Endothelial cell of umbilical vein (primary cell): Measurements from ENCODE around the gene OXLD1. TPM values are rescaled to one million over a fixed set of nuclear protein-coding genes. Genes with fewer than 3 reads are reported as not detected.

Experiments used
- BruUV-seq: library from RNA; stranded (reverse); fragments of 400-500 nt; replicated peaks from 2 replicates; lab custom pipeline; 2021; lab: Mats Ljungman, UMichigan
- CTCF ChIA-PET: fragments of 300-600, 350-600 bp; sonication (Branson Sonifier 250); formaldehyde crosslinking; loops from one replicate; lab custom pipeline; 2021; ENCODE audit warnings: antibody characterized with exemption, inconsistent platforms; lab: Charles Lee
- POLR2A ChIA-PET: fragments of 300-600, 350-600 bp; sonication (Branson Sonifier 250); formaldehyde crosslinking; loops from one replicate; lab custom pipeline; 2021; ENCODE audit warnings: antibody characterized with exemption, inconsistent platforms; lab: Charles Lee
- DNase-seq: peaks from one replicate; pipeline ENCODE4 v3.0.0-alpha.2; 2011; ENCODE audit warnings: low read depth, low spot score
- FAIRE-seq: peaks from 2 replicates; lab custom pipeline; 2011; peaks lifted over from hg19 to GRCh38; lab: Jason Lieb, UNC
- H2AFZ ChIP-seq: 2 replicates; pipeline ENCODE4 v1.6.0; 2012; ENCODE audit warnings: low read depth, low read length, control low read depth, inconsistent platforms
- H3K27ac ChIP-seq: 2 replicates; pipeline ENCODE4 v1.5.1; 2011; ENCODE audit warnings: low read depth, mild to moderate bottlenecking, control low read depth, low read length, moderate library complexity; ENCODE audit not compliant: insufficient read depth
- H3K27me3 ChIP-seq, 2 experiments: 2 replicates each; pipeline versions ENCODE4 v1.6.0 to v1.6.1; 2011; ENCODE audit warnings: low read length in 2 of 2, mixed read lengths in 1 of 2; ENCODE audit not compliant: control insufficient read depth in 2 of 2, insufficient read depth in 2 of 2
- H3K36me3 ChIP-seq, 2 experiments: 2 replicates in 1 of 2; 3 replicates in 1 of 2; pipeline ENCODE4 v1.5.1; 2011; ENCODE audit warnings: low read length in 2 of 2, mild to moderate bottlenecking in 1 of 2, moderate library complexity in 1 of 2; ENCODE audit not compliant: control insufficient read depth in 2 of 2, insufficient read depth in 2 of 2; ENCODE audit errors: extremely low read depth in 1 of 2
- H3K4me1 ChIP-seq: 3 replicates; pipeline ENCODE4 v1.5.1; 2011; ENCODE audit warnings: mild to moderate bottlenecking, low read length; ENCODE audit not compliant: control insufficient read depth, insufficient read depth; ENCODE audit errors: extremely low read depth
- H3K4me2 ChIP-seq: 2 replicates; pipeline ENCODE4 v1.6.1; 2011; ENCODE audit warnings: low read length, control low read depth, mixed read lengths; ENCODE audit not compliant: insufficient read depth
- H3K4me3 ChIP-seq, 3 experiments: fragments of 200-600 bp in 1 of 3; sonication (generic), shearing (Covaris generic) in 1 of 3; replicated peaks in 1 of 3; 2 replicates each; pipeline ENCODE4 v1.5.1; 2011 to 2016; ENCODE audit warnings: control low read depth in 3 of 3, low read length in 3 of 3, mild to moderate bottlenecking in 2 of 3, inconsistent platforms in 1 of 3, low read depth in 1 of 3, moderate library complexity in 1 of 3; ENCODE audit not compliant: insufficient read depth in 1 of 3
- H3K79me2 ChIP-seq: 2 replicates; pipeline ENCODE4 v1.6.0; 2012; ENCODE audit warnings: low read length, inconsistent platforms; ENCODE audit not compliant: control insufficient read depth, insufficient read depth
- H3K9ac ChIP-seq: replicated peaks from 2 replicates; pipeline ENCODE3; 2011; ENCODE audit warnings: low read length, control low read depth; ENCODE audit not compliant: insufficient read depth; ENCODE audit errors: extremely low read depth
- H3K9me1 ChIP-seq: replicated peaks from 3 replicates; pipeline ENCODE4 v1.6.0; 2011; ENCODE audit warnings: mild to moderate bottlenecking, low read length; ENCODE audit not compliant: control insufficient read depth, insufficient read depth; ENCODE audit errors: extremely low read depth
- H3K9me3 ChIP-seq: replicated peaks from 2 replicates; pipeline ENCODE4 v1.5.1; 2012; ENCODE audit warnings: low read length, inconsistent platforms; ENCODE audit not compliant: control insufficient read depth, insufficient read depth
- H4K20me1 ChIP-seq: replicated peaks from 2 replicates; pipeline ENCODE3; 2011; ENCODE audit warnings: mild to moderate bottlenecking, low read length; ENCODE audit not compliant: control insufficient read depth, insufficient read depth; ENCODE audit errors: extremely low read depth
- FOS ChIP-seq: IDR thresholded peaks from 2 replicates; pipeline ENCODE4 v1.6.1; 2011; ENCODE audit warnings: mild to moderate bottlenecking, low read length, moderate library complexity, borderline replicate concordance; ENCODE audit not compliant: insufficient read depth
- GATA2 ChIP-seq: IDR thresholded peaks from 2 replicates; pipeline ENCODE4 v1.7.0; 2011; ENCODE audit warnings: low read depth, mild to moderate bottlenecking, moderate library complexity, mixed read lengths, low read length; ENCODE audit not compliant: insufficient read length, insufficient read depth
- JUN ChIP-seq: IDR thresholded peaks from 2 replicates; pipeline ENCODE4 v1.6.1; 2011; ENCODE audit warnings: borderline replicate concordance, low read depth; ENCODE audit not compliant: insufficient read length, insufficient read depth
- MYC ChIP-seq: IDR thresholded peaks from one replicate; pipeline ENCODE4 v1.6.1; 2011; ENCODE audit warnings: mild to moderate bottlenecking, low read depth, low read length
- POLR2A ChIP-seq: IDR thresholded peaks from 2 replicates; pipeline ENCODE4 v1.6.1; 2012; ENCODE audit warnings: low read depth, mild to moderate bottlenecking, control low read depth, low read length
- POLR2AphosphoS5 ChIP-seq: IDR thresholded peaks from 2 replicates; pipeline ENCODE4 v1.6.1; 2012; ENCODE audit warnings: low read depth, mild to moderate bottlenecking, control low read depth, low read length, moderate library complexity; ENCODE audit not compliant: insufficient read depth
- dilution Hi-C: fragments of 300-500 bp; cut with MboI; formaldehyde crosslinking; loops from one replicate; pipeline ENCODE4 v1.15.0; 2019; ENCODE audit warnings: low sequenced_read_pairs; ENCODE audit not compliant: extremely low pct_ligation_motif_present
- intact Hi-C: fragments of 100-400 bp; cut with micrococcal nuclease; formaldehyde crosslinking; loops from one replicate; pipeline ENCODE4 v1.10.0; 2022
- polyA plus RNA-seq, 4 experiments: library from polyadenylated mRNA; depleted of rRNA in 3 of 4; stranded (reverse) in 3 of 4; unstranded in 1 of 4; fragments of >200 nt; gene quantifications; 2 replicates each; pipeline versions ENCODE4 v1.2.1 to v1.2.3, GENCODE V29; 2011 to 2012; ENCODE audit warnings: missing spikeins in 1 of 4
- total RNA-seq: library from RNA; stranded (reverse); gene quantifications from 2 replicates; pipeline ENCODE4 v1.2.3, GENCODE V29; 2021
- TF ChIP-seq, protein P1 (sequence below): IDR thresholded peaks from 2 replicates; pipeline ENCODE4 v1.6.1; 2011; ENCODE audit not compliant: insufficient read depth, insufficient read length

Gene OXLD1
- total and polyA plus RNA-seq, 2 donors (not counting 3 experiments of a cell fraction or from before 2014, with no cell fraction given) = 20.1 to 35.2 TPM

DNA sequence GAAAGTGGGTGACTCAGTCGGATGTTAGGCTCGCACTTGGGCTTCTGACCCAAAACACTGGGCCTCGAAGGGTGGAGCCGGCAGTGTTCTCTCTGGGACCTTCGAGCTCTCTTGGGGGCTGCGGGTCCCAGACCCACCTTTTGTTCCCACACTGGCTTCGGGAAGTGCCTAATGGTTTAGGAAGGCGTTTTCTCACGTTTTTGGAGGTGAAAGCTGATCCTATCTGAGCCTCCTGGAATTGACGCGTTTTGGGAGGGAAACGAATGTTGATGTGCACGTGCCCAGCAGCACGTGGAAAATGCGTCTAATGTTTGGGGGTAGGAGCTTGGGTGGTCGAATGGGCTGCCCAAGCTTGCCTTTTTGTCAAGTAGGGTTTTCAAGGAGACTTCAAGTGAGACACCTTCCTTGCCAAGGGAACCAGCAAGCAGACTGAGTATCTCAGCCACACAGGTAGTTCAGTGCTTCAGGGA, 18.1 kb upstream of the OXLD1 start:
- Histone ChIP-seq H4K20me1 (no peaks in the 10 kb centered on the region), H3K9ac (peak overlapping the region; percentile 87), H3K4me3 (peak overlapping the region; percentile 3 to 93 (median 50)), H3K9me1 (no peaks in the 10 kb centered on the region), H3K4me1 (peaks cover 16% of the 10 kb centered on the region), H3K79me2 (peaks cover 73% of the 10 kb centered on the region), H3K27me3 (no peaks in the 10 kb centered on the region), H3K9me3 (no peaks in the 10 kb centered on the region), H2AFZ (no peak overlapping the region), H3K4me2 (peak overlapping the region; percentile 48), H3K36me3 (peaks cover 9 to 40% of the 10 kb centered on the region in 2 experiments), H3K27ac (peak overlapping the region; percentile 50)
- FAIRE-seq = no peak
- ChIA-PET CTCF (interaction anchor here (3.0 kb wide), 1 partner anchor 18 kb away, joined by 19 read pairs; the partner anchor contains the start of gene MRPL12), POLR2A (no interaction called here)
- dilution Hi-C loops = no loop called here
- TSS peak; percentile 59 for BruUV-seq
- DNase-seq = peak; percentile 72
- no peak for TF ChIP-seq POLR2A
- no peak for TF ChIP-seq MYC
- peak; percentile 51 for TF ChIP-seq JUN
- TF ChIP-seq GATA2 = no peak
- TF ChIP-seq, protein P1, sequence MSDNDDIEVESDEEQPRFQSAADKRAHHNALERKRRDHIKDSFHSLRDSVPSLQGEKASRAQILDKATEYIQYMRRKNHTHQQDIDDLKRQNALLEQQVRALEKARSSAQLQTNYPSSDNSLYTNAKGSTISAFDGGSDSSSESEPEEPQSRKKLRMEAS = peak; percentile 89
- no peak for TF ChIP-seq POLR2AphosphoS5
- no peak for TF ChIP-seq FOS
- intact Hi-C loops = loop anchor here (1.0 to 2.0 kb wide), 2 partner anchors 18 kb away; partner anchors contain the start of genes CCDC137, MRPL12 and OXLD1
